B cell (primary cell): ENCODE measurements around the gene SULT2B1.

ENCODE experiments used
- CTCF ChIP-seq: fragments of 200-600 bp; IDR thresholded peaks from one replicate; pipeline ENCODE4 v1.8.0; 2022; ENCODE audit warnings: antibody characterized with exemption, mild to moderate bottlenecking
- EZH2 ChIP-seq: IDR thresholded peaks from 2 replicates; pipeline ENCODE4 v1.6.1; 2012; ENCODE audit warnings: borderline replicate concordance, low read depth, mild to moderate bottlenecking, moderate library complexity, low read length; ENCODE audit not compliant: insufficient read depth, poor library complexity, severe bottlenecking

- TF ChIP-seq CTCF (no peak), EZH2 (no peak)
These were observed 37.9 kb upstream of the SULT2B1 start for GRCh38 chr19:48514123-48514458.
